IMR-90 (cell line): ENCODE data around the gene PPDPF. TPM values are rescaled to one million over a fixed set of nuclear protein-coding genes. Genes with fewer than 3 reads are reported as not detected.

Experiments
- BHLHE40 ChIP-seq: fragments of 150-350 bp; IDR thresholded peaks from 2 replicates; pipeline ENCODE4 v1.6.1; 2016; ENCODE audit warnings: mild to moderate bottlenecking, low read depth, low read length
- CEBPB ChIP-seq: IDR thresholded peaks from 2 replicates; pipeline ENCODE4 v1.6.1; 2012; ENCODE audit warnings: low read depth, low read length, improper control_type of control experiment
- FOS ChIP-seq: fragments of 150-350 bp; IDR thresholded peaks from 2 replicates; pipeline ENCODE4 v1.6.1; 2016; ENCODE audit warnings: low read depth, low read length
- MAFK ChIP-seq: IDR thresholded peaks from 2 replicates; pipeline ENCODE4 v1.6.1; 2012; ENCODE audit warnings: low read depth, low read length, improper control_type of control experiment
- MAZ ChIP-seq: IDR thresholded peaks from 2 replicates; pipeline ENCODE4 v1.6.1; 2012; ENCODE audit warnings: low read depth, mild to moderate bottlenecking, low read length, improper control_type of control experiment, moderate library complexity, borderline replicate concordance
- MXI1 ChIP-seq: IDR thresholded peaks from 2 replicates; pipeline ENCODE4 v1.6.1; 2012; ENCODE audit warnings: low read depth, mild to moderate bottlenecking, low read length, moderate library complexity, borderline replicate concordance
- NFE2L2 ChIP-seq: fragments of 150-350 bp; IDR thresholded peaks from 2 replicates; pipeline ENCODE4 v1.6.1; 2016; ENCODE audit warnings: low read depth, mild to moderate bottlenecking, low read length
- RAD21 ChIP-seq: IDR thresholded peaks from 2 replicates; pipeline ENCODE4 v1.6.1; 2012; ENCODE audit warnings: low read length, improper control_type of control experiment
- RFX5 ChIP-seq: IDR thresholded peaks from 2 replicates; pipeline ENCODE4 v1.8.0; 2012; ENCODE audit warnings: low read depth, mild to moderate bottlenecking, low read length, moderate library complexity
- polyA plus RNA-seq, 3 experiments: library from polyadenylated mRNA; depleted of rRNA; stranded (reverse); fragments of >200 nt; gene quantifications; 2 replicates each; pipeline ENCODE4 v1.2.3, GENCODE V29; 2012; ENCODE audit warnings: low replicate concordance in 1 of 3
- total RNA-seq: library from RNA; depleted of rRNA; stranded (reverse); fragments of >200 nt; gene quantifications from 2 replicates; pipeline ENCODE4 v1.2.3, GENCODE V29; 2012

PPDPF gene
- total and polyA plus RNA-seq, 2 of the 4 experiments (the other 2 are of a cell fraction), result 12.9 to 171 TPM

- TF ChIP-seq NFE2L2 (no peak), MXI1 (no peak), MAZ (no peak), RFX5 (no peak), MAFK (no peak), CEBPB (no peak), RAD21 (no peak), FOS (no peak), BHLHE40 (no peak)
These were observed 23.9 kb upstream of the PPDPF start (continued) for GRCh38 chr20:63496596-63497120.
